Measurements from ENCODE around the gene LAIR2.

- TF ChIP-seq CTCF (IDR thresholded peaks at IDR 0.05) (no peak), POLR2AphosphoS5 (IDR thresholded peaks at IDR 0.05) (no peak), POLR2A (IDR thresholded peaks at IDR 0.05) (no peak)
Observed at GRCh38 chr19:54534156-54534555, 31.5 kb downstream of the LAIR2 start.
